ENCODE measurements around the gene SHC1.

The SHC1 gene

GRCh38 chr1:155011004-155011416, 40.5 kb upstream of the SHC1 start:
- H3K36me3 ChIP-seq (ENCODE audit: control insufficient read depth, low read length), result peaks cover 19% of the 10 kb centered on the region
- H3K4me2 ChIP-seq (ENCODE audit: low read length), result no peak overlapping the region; the same call in 1 of the 2 replicates
- TF ChIP-seq, protein P1, sequence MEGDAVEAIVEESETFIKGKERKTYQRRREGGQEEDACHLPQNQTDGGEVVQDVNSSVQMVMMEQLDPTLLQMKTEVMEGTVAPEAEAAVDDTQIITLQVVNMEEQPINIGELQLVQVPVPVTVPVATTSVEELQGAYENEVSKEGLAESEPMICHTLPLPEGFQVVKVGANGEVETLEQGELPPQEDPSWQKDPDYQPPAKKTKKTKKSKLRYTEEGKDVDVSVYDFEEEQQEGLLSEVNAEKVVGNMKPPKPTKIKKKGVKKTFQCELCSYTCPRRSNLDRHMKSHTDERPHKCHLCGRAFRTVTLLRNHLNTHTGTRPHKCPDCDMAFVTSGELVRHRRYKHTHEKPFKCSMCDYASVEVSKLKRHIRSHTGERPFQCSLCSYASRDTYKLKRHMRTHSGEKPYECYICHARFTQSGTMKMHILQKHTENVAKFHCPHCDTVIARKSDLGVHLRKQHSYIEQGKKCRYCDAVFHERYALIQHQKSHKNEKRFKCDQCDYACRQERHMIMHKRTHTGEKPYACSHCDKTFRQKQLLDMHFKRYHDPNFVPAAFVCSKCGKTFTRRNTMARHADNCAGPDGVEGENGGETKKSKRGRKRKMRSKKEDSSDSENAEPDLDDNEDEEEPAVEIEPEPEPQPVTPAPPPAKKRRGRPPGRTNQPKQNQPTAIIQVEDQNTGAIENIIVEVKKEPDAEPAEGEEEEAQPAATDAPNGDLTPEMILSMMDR (IDR thresholded peaks at IDR 0.05; ENCODE audit: low read depth, low read length, poor library complexity, severe bottlenecking), result no peak
- TF ChIP-seq EZH2phosphoT487 (IDR thresholded peaks at IDR 0.05; ENCODE audit: borderline replicate concordance, low read length), result no peak
- no peaks in the 10 kb centered on the region for H4K20me1 ChIP-seq (ENCODE audit: control insufficient read depth, insufficient read depth, low read depth, low read length)
- no peak overlapping the region for H3K4me3 ChIP-seq (ENCODE audit: low read length)
- H3K27ac ChIP-seq (ENCODE audit: low read depth, low read length), result no peak overlapping the region
- H3K9me2 ChIP-seq (replicated peaks; ENCODE audit: control insufficient read depth, low read length), result no peaks in the 10 kb centered on the region
- no peaks in the 10 kb centered on the region for H3K9me3 ChIP-seq (ENCODE audit: control insufficient read depth, insufficient read depth, low read length)
- H3K27me3 ChIP-seq (ENCODE audit: control insufficient read depth, low read length), result no peaks in the 10 kb centered on the region
- H3F3A ChIP-seq (ENCODE audit: control insufficient read depth, insufficient read depth), result peaks cover 23% of the 10 kb centered on the region
- H3K79me2 ChIP-seq (ENCODE audit: control insufficient read depth, low read length), result 0 out of 2 replicates have a peak, but pooled peaks cover 3% of the 10 kb centered on the region
- H3K4me1 ChIP-seq (ENCODE audit: control insufficient read depth, low read length), result peaks cover 90% of the 10 kb centered on the region

- Histone ChIP-seq H3K4me1 (ENCODE audit: control insufficient read depth, low read length) (peaks cover 90% of the 10 kb centered on the region), H3K4me3 (ENCODE audit: low read length) (peak overlapping the region; percentile 27; the same call in 1 of the 2 replicates), H3K79me2 (ENCODE audit: control insufficient read depth, low read length) (peaks cover 4% of the 10 kb centered on the region; the same call in 1 of the 2 replicates), H3K36me3 (ENCODE audit: control insufficient read depth, low read length) (peaks cover 13% of the 10 kb centered on the region), H3K9me3 (ENCODE audit: control insufficient read depth, insufficient read depth, low read length) (no peaks in the 10 kb centered on the region), H3F3A (ENCODE audit: control insufficient read depth, insufficient read depth) (peaks cover 26% of the 10 kb centered on the region), H4K20me1 (ENCODE audit: control insufficient read depth, insufficient read depth, low read depth, low read length) (no peaks in the 10 kb centered on the region), H3K4me2 (ENCODE audit: low read length) (peak overlapping the region; percentile 53), H3K27ac (ENCODE audit: low read depth, low read length) (no peak overlapping the region), H3K27me3 (ENCODE audit: control insufficient read depth, low read length) (no peaks in the 10 kb centered on the region), H3K9me2 (replicated peaks; ENCODE audit: control insufficient read depth, low read length) (no peaks in the 10 kb centered on the region)
- TF ChIP-seq, protein P1 (IDR thresholded peaks at IDR 0.05; ENCODE audit: low read depth, low read length, poor library complexity, severe bottlenecking), result no peak
- TF ChIP-seq EZH2phosphoT487 (IDR thresholded peaks at IDR 0.05; ENCODE audit: borderline replicate concordance, low read length), result no peak
Measured at GRCh38 chr1:155010211-155010918, 39.8 kb upstream of the SHC1 start.

DNA sequence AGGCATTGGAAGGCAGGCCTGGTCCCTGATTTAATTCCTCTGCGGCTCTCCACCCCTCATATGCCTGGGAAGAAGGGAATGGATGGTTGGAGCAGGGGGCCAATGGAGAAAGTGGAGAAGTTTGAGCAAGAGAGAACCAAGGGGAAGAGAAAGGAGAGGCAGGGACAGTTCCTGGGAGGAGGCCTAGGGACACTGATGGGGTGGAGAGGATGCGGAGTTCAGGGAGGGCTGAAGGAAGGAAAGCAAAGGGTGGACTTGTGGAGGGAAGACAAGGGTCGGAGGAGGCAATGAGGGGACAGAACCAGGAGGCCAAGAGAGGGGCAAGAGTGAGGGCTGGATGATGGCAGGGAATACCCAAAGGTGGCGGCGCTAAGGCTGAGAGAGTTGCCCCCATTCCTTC, 39.2 kb upstream of the SHC1 start:
- Histone ChIP-seq H3K27ac (ENCODE audit: low read depth, low read length) (no peak overlapping the region), H3K4me1 (ENCODE audit: control insufficient read depth, low read length) (peaks cover 90% of the 10 kb centered on the region), H3K27me3 (ENCODE audit: control insufficient read depth, low read length) (no peaks in the 10 kb centered on the region), H3K9me2 (replicated peaks; ENCODE audit: control insufficient read depth, low read length) (no peaks in the 10 kb centered on the region), H3K79me2 (ENCODE audit: control insufficient read depth, low read length) (peaks cover 7% of the 10 kb centered on the region), H4K20me1 (ENCODE audit: control insufficient read depth, insufficient read depth, low read depth, low read length) (no peaks in the 10 kb centered on the region), H3K36me3 (ENCODE audit: control insufficient read depth, low read length) (peaks cover 7% of the 10 kb centered on the region), H3K4me2 (ENCODE audit: low read length) (peak overlapping the region; percentile 53), H3K9me3 (ENCODE audit: control insufficient read depth, insufficient read depth, low read length) (no peaks in the 10 kb centered on the region), H3F3A (ENCODE audit: control insufficient read depth, insufficient read depth) (peaks cover 28% of the 10 kb centered on the region), H3K4me3 (ENCODE audit: low read length) (peak overlapping the region; percentile 27; the same call in 1 of the 2 replicates)
- TF ChIP-seq EZH2phosphoT487 (IDR thresholded peaks at IDR 0.05; ENCODE audit: borderline replicate concordance, low read length), result no peak
- TF ChIP-seq, protein P1 (IDR thresholded peaks at IDR 0.05; ENCODE audit: low read depth, low read length, poor library complexity, severe bottlenecking), result no peak

All from DOHH2 (cell line).